Gastroesophageal sphincter (tissue), 4 donors: ENCODE measurements around the gene OR4E2. TPM values are rescaled to one million over a fixed set of nuclear protein-coding genes. Genes with fewer than 3 reads are reported as not detected.
"Not testable (repeated sequence)": the region's sequence is repeated elsewhere in the genome, so short reads cannot be mapped to it uniquely, and the experiment has no call there.

Experiments
- ATAC-seq: fragments of 150-250 bp; one replicate; pipeline ENCODE4 v1.9.1; 2016; ENCODE audit warnings: mild to moderate bottlenecking, moderate library complexity
- H3K27ac ChIP-seq, 4 donors: fragments of 200-600 bp; sonication (generic) in 3 of 4; 1 replicate in 3 of 4; 2 replicates in 1 of 4; pipeline ENCODE4 v1.5.1; 2016 to 2019
- H3K27me3 ChIP-seq: fragments of 200-600 bp; sonication (generic); one replicate; pipeline ENCODE4 v1.5.1; 2019
- H3K36me3 ChIP-seq, 2 donors: fragments of 200-600 bp; sonication (generic); one replicate each; pipeline ENCODE4 v1.5.1; 2019; ENCODE audit warnings: control low read depth in 1 of 2
- H3K4me1 ChIP-seq, 3 donors: fragments of 200-600 bp; sonication (generic); 1 replicate in 2 of 3; 2 replicates in 1 of 3; pipeline ENCODE4 v1.5.1; 2016 to 2019; ENCODE audit warnings: control low read depth in 2 of 3
- H3K4me3 ChIP-seq, 2 donors: fragments of 200-600 bp; sonication (generic); one replicate each; pipeline ENCODE4 v1.5.1; 2019; ENCODE audit warnings: mild to moderate bottlenecking in 1 of 2, moderate library complexity in 1 of 2
- H3K9me3 ChIP-seq, 3 donors: fragments of 200-600 bp; sonication (generic); one replicate each; pipeline ENCODE4 v1.5.1; 2017 to 2019; ENCODE audit warnings: control low read depth in 2 of 3
- CTCF ChIP-seq, 4 experiments: fragments of 200-600 bp in 2 of 4; fragments of 450-650 bp in 2 of 4; sonication (generic) in 1 of 4; IDR thresholded peaks; one replicate each; pipeline ENCODE4 v1.5.1; 2017 to 2019; ENCODE audit warnings: antibody characterized with exemption in 4 of 4, mild to moderate bottlenecking in 2 of 4, moderate library complexity in 2 of 4
- EP300 ChIP-seq: sonication (generic); formaldehyde crosslinking; IDR thresholded peaks from one replicate; pipeline ENCODE4 v1.6.1; 2017; ENCODE audit warnings: antibody characterized with exemption, mild to moderate bottlenecking
- POLR2A ChIP-seq, 2 donors: fragments of 450-650 bp; IDR thresholded peaks; one replicate each; pipeline ENCODE4 v1.6.1; 2017; ENCODE audit warnings: antibody characterized with exemption in 2 of 2, mild to moderate bottlenecking in 2 of 2, moderate library complexity in 1 of 2
- POLR2AphosphoS5 ChIP-seq: sonication (generic); formaldehyde crosslinking; IDR thresholded peaks from one replicate; pipeline ENCODE4 v1.6.1; 2017; ENCODE audit warnings: antibody characterized with exemption
- WGBS, 2 donors: methylation state at CpG; one replicate each; pipeline ENCODE4 v1.1.5; 2018; ENCODE audit warnings: low coverage in 1 of 2; 5-methylcytosine and 5-hydroxymethylcytosine counted together
- total RNA-seq, 4 donors: library from RNA; depleted of rRNA; stranded (reverse); fragments of >200 nt; gene quantifications; one replicate each; pipeline ENCODE4 v1.1.0, GENCODE V29; 2016

The OR4E2 gene
- total RNA-seq, result not detected

GRCh38 chr14:21653331-21653885 is at the start of gene OR4E2:
Gene OR4E2 (plus strand): TSS chr14:21653835. CDS start chr14:21665083, 11,248 bp downstream.
- no peaks in the 10 kb centered on the region for H3K27me3 ChIP-seq
- no peak within 1 kb of the TSS for H3K4me3 ChIP-seq
- H3K36me3 ChIP-seq, result no peaks in the 10 kb centered on the region
- H3K4me1 ChIP-seq, result no peaks in the 10 kb centered on the region
- no peak for TF ChIP-seq POLR2AphosphoS5
- no peak for TF ChIP-seq POLR2A (IDR thresholded peaks at IDR 0.05)
- no peak for TF ChIP-seq CTCF (IDR thresholded peaks at IDR 0.05)
- no peak for TF ChIP-seq EP300
- H3K9me3 ChIP-seq, result no peaks in the 10 kb centered on the region
- no peak for ATAC-seq
- 57 to 71% methylated on average over 2 of the region's 2 CpGs for WGBS, 2 donors
- no peak within 1 kb of the TSS for H3K27ac ChIP-seq

GRCh38 chr14:21612324-21612723 is 41.3 kb upstream of the OR4E2 start:
- no peak for ATAC-seq
- Histone ChIP-seq H3K4me1 (no peaks in the 10 kb centered on the region), H3K36me3 (no peaks in the 10 kb centered on the region), H3K27ac (no peak overlapping the region), H3K27me3 (no peaks in the 10 kb centered on the region), H3K9me3 (no peaks in the 10 kb centered on the region), H3K4me3 (no peak overlapping the region)
- 72 to 76% methylated on average over 2 to 4 of the region's 6 CpGs for WGBS, 2 donors
- TF ChIP-seq POLR2A (IDR thresholded peaks at IDR 0.05), result no peak
- no peak for TF ChIP-seq POLR2AphosphoS5
- TF ChIP-seq EP300, result no peak
- no peak for TF ChIP-seq CTCF (IDR thresholded peaks at IDR 0.05)

- no peaks in the 10 kb centered on the region for H3K4me1 ChIP-seq
- no peak for ATAC-seq
- H3K4me3 ChIP-seq, result no peak overlapping the region
- H3K27ac ChIP-seq, result no peak overlapping the region
- TF ChIP-seq POLR2AphosphoS5 (no peak), CTCF (IDR thresholded peaks at IDR 0.05) (no peak), POLR2A (IDR thresholded peaks at IDR 0.05) (no peak)
- no peaks in the 10 kb centered on the region for H3K36me3 ChIP-seq
- H3K9me3 ChIP-seq, result no peaks in the 10 kb centered on the region
- no peaks in the 10 kb centered on the region for H3K27me3 ChIP-seq
- 29 to 33% methylated on average over 1 of the region's 1 CpG for WGBS, 2 donors
Observed at GRCh38 chr14:21614240-21614639, 39.4 kb upstream of the OR4E2 start.

DNA sequence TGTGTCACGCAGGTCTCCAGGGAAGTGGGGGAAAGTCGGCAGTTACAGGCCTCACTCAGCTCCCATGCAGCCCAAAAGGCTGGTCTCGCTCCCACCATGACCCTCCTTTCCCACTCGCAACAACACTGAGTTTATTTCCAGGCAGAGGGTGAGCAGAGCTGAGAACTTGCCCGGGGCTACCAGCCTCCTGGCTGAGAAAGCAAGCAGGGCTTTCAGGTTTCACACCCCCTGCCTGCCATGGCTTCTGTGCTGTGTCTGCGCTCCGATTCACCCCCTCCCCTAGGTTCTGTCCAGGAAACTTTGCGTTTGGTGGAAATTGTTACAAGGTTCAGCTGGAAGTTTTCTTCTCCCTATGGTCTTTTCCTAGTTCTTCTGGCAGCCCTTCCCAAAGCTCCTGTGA is 36.0 kb upstream of the OR4E2 start:
- TF ChIP-seq EP300 (no peak), CTCF (IDR thresholded peaks at IDR 0.05) (no peak), POLR2A (IDR thresholded peaks at IDR 0.05) (no peak), POLR2AphosphoS5 (no peak)
- Histone ChIP-seq H3K27me3 (no peaks in the 10 kb centered on the region), H3K9me3 (peaks cover 0 to 5% (median 0%) of the 10 kb centered on the region in 3 donors), H3K4me1 (no peaks in the 10 kb centered on the region), H3K36me3 (no peaks in the 10 kb centered on the region), H3K27ac (no peak overlapping the region), H3K4me3 (no peak overlapping the region)
- no peak for ATAC-seq
- 69 to 74% methylated on average over 3 of the region's 8 CpGs for WGBS, 2 donors

GRCh38 chr14:21626491-21627230 is 27.0 kb upstream of the OR4E2 start:
- TF ChIP-seq POLR2A (IDR thresholded peaks at IDR 0.05) (no peak), CTCF (IDR thresholded peaks at IDR 0.05) (no peak)
- WGBS, 2 donors, result 55 to 56% methylated on average over 3 of the region's 3 CpGs
- Histone ChIP-seq H3K27ac (no peak overlapping the region), H3K36me3 (no peaks in the 10 kb centered on the region), H3K4me3 (no peak overlapping the region), H3K27me3 (peaks cover 8% of the 10 kb centered on the region), H3K9me3 (no peaks in the 10 kb centered on the region), H3K4me1 (no peaks in the 10 kb centered on the region)
- ATAC-seq, result no peak

GRCh38 chr14:21630503-21630902 is 23.1 kb upstream of the OR4E2 start:
- not testable (repeated sequence) for H3K36me3 ChIP-seq, H3K4me1 ChIP-seq, ATAC-seq, H3K27ac ChIP-seq, H3K27me3 ChIP-seq, H3K9me3 ChIP-seq, H3K4me3 ChIP-seq
- WGBS, 2 donors, result 91 to 100% methylated on average over 1 of the region's 1 CpG
